HG03521 (cell line): ENCODE measurements around the gene ZNF426.

Source experiments
- ATAC-seq: cut with Tn5 transposase; IDR thresholded peaks from one replicate; pipeline ENCODE4 v1.9.1; 2021; ENCODE audit warnings: mild to moderate bottlenecking, moderate library complexity; ENCODE audit not compliant: unreplicated experiment

ZNF426 gene

GRCh38 chr19:9498183-9498902 lies 40.1 kb downstream of the ZNF426 start, which contains the start of gene ZNF560:
Gene ZNF560, minus strand, starts transcription at chr19:9498616. Its CDS starts 23,303 bp downstream, at chr19:9475313.
- ATAC-seq, result no peak

DNA sequence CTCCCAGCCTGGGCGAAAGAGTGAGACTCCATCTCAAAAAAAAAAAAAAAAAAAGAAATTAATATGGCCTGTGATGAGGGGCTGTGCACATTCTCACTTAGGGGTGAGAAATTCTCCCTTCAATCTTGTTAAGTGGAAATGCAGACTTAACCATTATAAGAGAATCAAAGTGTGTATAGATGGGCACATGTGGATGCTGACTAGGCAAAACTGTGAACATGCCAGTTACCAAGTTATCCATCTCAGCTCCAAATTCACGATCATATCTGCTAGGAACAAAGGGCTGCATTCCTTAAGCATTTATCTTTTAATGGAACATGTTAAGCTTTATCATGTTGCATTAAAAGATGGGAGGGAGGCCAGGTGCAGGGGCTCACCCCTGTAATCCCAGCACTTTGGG lies 44.3 kb downstream of the ZNF426 start:
- ATAC-seq, result no peak

DNA sequence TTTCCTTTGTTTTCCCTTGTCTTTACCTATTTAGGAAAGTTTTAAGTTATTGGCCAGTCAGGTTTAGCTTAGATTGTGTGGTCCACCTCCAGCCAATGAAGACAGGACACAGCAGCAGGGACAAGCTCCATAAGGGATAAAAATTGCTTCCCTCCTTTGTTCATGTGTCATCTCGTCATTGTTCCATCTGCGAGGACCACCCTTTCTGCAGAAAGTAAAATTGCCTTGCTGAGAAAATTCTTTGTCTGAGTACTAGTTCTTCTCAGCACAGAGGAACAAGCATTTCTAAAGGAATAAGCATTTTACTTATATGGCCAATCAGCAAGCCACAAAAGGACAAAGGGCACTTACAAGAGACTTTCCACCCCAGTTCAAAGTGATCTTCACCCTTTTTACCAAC lies 51.4 kb downstream of the ZNF426 start:
- no peak for ATAC-seq

- ATAC-seq, result no peak
These were observed 53.3 kb downstream of the ZNF426 start for GRCh38 chr19:9485140-9485539.

- ATAC-seq, result no peak
These were observed 63.5 kb downstream of the ZNF426 start for GRCh38 chr19:9474975-9475374.
